Fibroblast of lung (primary cell): ENCODE results near the gene OSBPL1A.

Experiments used
- EZH2 ChIP-seq: IDR thresholded peaks from 2 replicates; pipeline ENCODE4 v1.5.1; 2012; ENCODE audit warnings: low read length, control low read depth, mild to moderate bottlenecking; ENCODE audit errors: missing control alignments
- TF ChIP-seq, protein P1 (sequence below), 2 donors: IDR thresholded peaks in 1 of 2; conservative IDR thresholded peaks in 1 of 2; 1 replicate in 1 of 2; 2 replicates in 1 of 2; pipeline ENCODE4 v1.5.1; 2011 to 2012; ENCODE audit warnings: low read length in 2 of 2, control low read depth in 1 of 2, inconsistent platforms in 1 of 2, low read depth in 1 of 2, mild to moderate bottlenecking in 1 of 2

DNA sequence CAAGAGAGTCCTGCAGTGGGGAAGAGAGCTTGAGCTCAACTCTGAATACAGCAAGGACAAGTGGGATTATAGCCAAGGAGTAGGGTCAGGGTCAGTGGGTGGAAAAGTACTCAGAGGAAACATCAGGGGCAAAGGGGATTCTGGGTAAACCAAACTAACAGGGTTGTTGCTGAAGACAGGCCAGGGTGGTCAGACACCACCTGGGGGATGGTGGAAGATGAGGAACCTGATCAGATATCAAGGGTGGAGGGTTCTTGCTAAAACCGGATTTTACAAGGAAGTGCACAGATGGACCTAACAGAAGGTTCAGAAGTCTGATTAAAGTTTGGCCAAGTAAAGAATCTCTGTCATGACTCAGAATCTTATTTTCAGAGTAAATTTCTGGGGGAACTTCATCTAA lies 16.5 kb downstream of the OSBPL1A start:
- TF ChIP-seq, protein P1, sequence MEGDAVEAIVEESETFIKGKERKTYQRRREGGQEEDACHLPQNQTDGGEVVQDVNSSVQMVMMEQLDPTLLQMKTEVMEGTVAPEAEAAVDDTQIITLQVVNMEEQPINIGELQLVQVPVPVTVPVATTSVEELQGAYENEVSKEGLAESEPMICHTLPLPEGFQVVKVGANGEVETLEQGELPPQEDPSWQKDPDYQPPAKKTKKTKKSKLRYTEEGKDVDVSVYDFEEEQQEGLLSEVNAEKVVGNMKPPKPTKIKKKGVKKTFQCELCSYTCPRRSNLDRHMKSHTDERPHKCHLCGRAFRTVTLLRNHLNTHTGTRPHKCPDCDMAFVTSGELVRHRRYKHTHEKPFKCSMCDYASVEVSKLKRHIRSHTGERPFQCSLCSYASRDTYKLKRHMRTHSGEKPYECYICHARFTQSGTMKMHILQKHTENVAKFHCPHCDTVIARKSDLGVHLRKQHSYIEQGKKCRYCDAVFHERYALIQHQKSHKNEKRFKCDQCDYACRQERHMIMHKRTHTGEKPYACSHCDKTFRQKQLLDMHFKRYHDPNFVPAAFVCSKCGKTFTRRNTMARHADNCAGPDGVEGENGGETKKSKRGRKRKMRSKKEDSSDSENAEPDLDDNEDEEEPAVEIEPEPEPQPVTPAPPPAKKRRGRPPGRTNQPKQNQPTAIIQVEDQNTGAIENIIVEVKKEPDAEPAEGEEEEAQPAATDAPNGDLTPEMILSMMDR (conservative IDR thresholded peaks at IDR 0.05 in 1 of 2, IDR thresholded peaks at IDR 0.05 in 1 of 2; ENCODE audit: low read depth in 1 of 2, low read length in 2 of 2) = no peak
- no peak for TF ChIP-seq EZH2
